ENCODE results near the gene MRPL14.
A peak's percentile ranks its signal among the peaks of the same experiment; 100 is the strongest.
"Not testable (repeated sequence)": the region's sequence is repeated elsewhere in the genome, so short reads cannot be mapped to it uniquely, and the experiment has no call there.

MRPL14 gene

GRCh38 chr6:44149369-44150012 is 22.2 kb upstream of the MRPL14 start:
- no peak for DNase-seq

- DNase-seq = no peak
These were observed 21.1 kb upstream of the MRPL14 start for GRCh38 chr6:44148306-44148705.

GRCh38 chr6:44147256-44147655 is 20.0 kb upstream of the MRPL14 start:
- DNase-seq = no peak

- DNase-seq = no peak
These were observed 19.4 kb upstream of the MRPL14 start for GRCh38 chr6:44146685-44147084.

GRCh38 chr6:44145839-44146238 is 18.6 kb upstream of the MRPL14 start:
- no peak for DNase-seq

- not testable (repeated sequence) for DNase-seq
These were observed 17.3 kb upstream of the MRPL14 start for GRCh38 chr6:44144536-44144935.

- no peak for DNase-seq
These were observed 16.5 kb upstream of the MRPL14 start for GRCh38 chr6:44143731-44144130.

GRCh38 chr6:44142835-44143234 is 15.6 kb upstream of the MRPL14 start:
- DNase-seq = no peak

- no peak for DNase-seq
These were observed 12.1 kb upstream of the MRPL14 start for GRCh38 chr6:44139351-44139743.

- no peak for DNase-seq
These were observed 11.6 kb upstream of the MRPL14 start for GRCh38 chr6:44138717-44139350.

- no peak for DNase-seq
These were observed 8.6 kb upstream of the MRPL14 start for GRCh38 chr6:44135875-44136274.

GRCh38 chr6:44135173-44135758 is 8.0 kb upstream of the MRPL14 start:
- no peak for DNase-seq

GRCh38 chr6:44133981-44134711 is 6.9 kb upstream of the MRPL14 start:
- DNase-seq = no peak

- no peak for DNase-seq
These were observed 6.0 kb upstream of the MRPL14 start for GRCh38 chr6:44133003-44133931.

- no peak for DNase-seq
These were observed 5.2 kb upstream of the MRPL14 start for GRCh38 chr6:44132476-44132875.

- DNase-seq = no peak
These were observed 4.6 kb upstream of the MRPL14 start for GRCh38 chr6:44131892-44132291.

GRCh38 chr6:44129841-44130322 is 2.6 kb upstream of the MRPL14 start:
- no peak for DNase-seq

GRCh38 chr6:44128020-44128917 is 1.0 kb upstream of the MRPL14 start:
- peak in 1 of 5 donors; percentile 11 for DNase-seq

- peak; percentile 34 to 66 (median 56) for DNase-seq
These were observed 717 bp downstream of the MRPL14 start for GRCh38 chr6:44126320-44127149.

GRCh38 chr6:44123544-44123943 is 3.7 kb downstream of the MRPL14 start:
- DNase-seq = no peak

All from T-helper 1 cell (primary cell).